ENCODE results near the gene SPESP1. TPM values are rescaled to one million over a fixed set of nuclear protein-coding genes. Genes with fewer than 3 reads are reported as not detected.

SPESP1 gene
- total and polyA plus RNA-seq, 2 of the 8 experiments (the other 6 are each of a cell fraction or from before 2014, with no cell fraction given), result not detected

DNA sequence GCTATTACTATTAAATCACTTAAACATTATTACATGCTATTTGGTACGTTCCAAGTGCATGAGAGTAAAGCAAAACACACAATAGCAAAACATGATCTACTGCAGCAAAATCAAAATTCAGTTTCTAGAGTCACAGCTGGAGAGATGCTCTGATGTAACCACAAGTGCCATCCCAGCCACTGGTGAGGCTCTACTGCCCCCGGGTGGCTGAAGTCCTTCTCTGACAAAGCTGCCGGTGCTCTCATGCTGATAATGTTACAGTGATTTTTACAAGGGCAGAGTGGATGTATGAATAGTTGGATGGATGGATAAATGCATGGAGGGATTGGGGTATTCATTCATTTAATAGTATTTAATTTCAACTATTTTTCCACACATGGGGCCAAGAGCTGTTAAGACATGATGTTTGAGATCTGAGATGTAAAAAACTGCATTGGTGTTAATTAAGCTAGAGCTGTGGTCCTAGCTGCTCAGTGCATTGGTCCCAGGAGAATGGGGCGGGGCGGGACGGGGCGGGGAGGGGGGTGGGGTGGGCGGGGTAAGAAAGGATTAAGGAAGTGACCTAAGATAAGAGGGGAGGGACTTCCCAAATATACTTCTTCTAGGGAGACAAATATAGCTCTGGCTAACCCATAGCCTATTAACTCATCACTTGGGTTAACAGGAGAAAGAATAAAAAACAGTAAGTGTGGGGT is 5.3 kb upstream of the SPESP1 start (continued):
- TF ChIP-seq TCF12 (IDR thresholded peaks at IDR 0.05; ENCODE audit: low read depth, low read length) (no peak), SIN3A (conservative IDR thresholded peaks at IDR 0.05 in 1 of 2, IDR thresholded peaks at IDR 0.05 in 1 of 2; ENCODE audit: low read depth in 1 of 2, low read length in 2 of 2) (no peak), SRF (IDR thresholded peaks at IDR 0.05; ENCODE audit: low read depth, low read length) (no peak), JUN (IDR thresholded peaks at IDR 0.05; ENCODE audit: low read depth, low read length) (no peak), HDAC2 (IDR thresholded peaks at IDR 0.05; ENCODE audit: borderline replicate concordance in 1 of 2, low read depth in 2 of 2, low read length in 2 of 2) (no peak), RFX5 (IDR thresholded peaks at IDR 0.05; ENCODE audit: borderline replicate concordance, low read depth, low read length) (no peak), CHD1 (IDR thresholded peaks at IDR 0.05; ENCODE audit: low read depth, low read length) (no peak), BACH1 (IDR thresholded peaks at IDR 0.05; ENCODE audit: low read length) (no peak), ASH2L (IDR thresholded peaks at IDR 0.05; ENCODE audit: low read length) (no peak), CTBP2 (IDR thresholded peaks at IDR 0.05; ENCODE audit: borderline replicate concordance, insufficient read depth, insufficient read length, low read length) (no peak), RAD21 (IDR thresholded peaks at IDR 0.05 in 1 of 2, conservative IDR thresholded peaks at IDR 0.05 in 1 of 2; ENCODE audit: low read depth in 2 of 2, low read length in 2 of 2) (peak; percentile 98 to 100)
